C4-2B (cell line): Measurements from ENCODE around the gene MYO15A.

Experiments used
- CTCF ChIP-seq: fragments of 450-650 bp; conservative IDR thresholded peaks from 2 replicates; pipeline ENCODE4 v1.5.1; 2017; ENCODE audit warnings: mild to moderate bottlenecking
- ZFX ChIP-seq: fragments of 450-650 bp; IDR thresholded peaks from 2 replicates; pipeline ENCODE4 v1.6.1; 2017

GRCh38 chr17:18141210-18141803 lies 32.8 kb downstream of the MYO15A start:
- peak; percentile 86 for TF ChIP-seq CTCF
- no peak for TF ChIP-seq ZFX
